ENCODE measurements around the gene EIF2B2.
"Not testable (repeated sequence)": the region's sequence is repeated elsewhere in the genome, so short reads cannot be mapped to it uniquely, and the experiment has no call there.

The EIF2B2 gene

DNA sequence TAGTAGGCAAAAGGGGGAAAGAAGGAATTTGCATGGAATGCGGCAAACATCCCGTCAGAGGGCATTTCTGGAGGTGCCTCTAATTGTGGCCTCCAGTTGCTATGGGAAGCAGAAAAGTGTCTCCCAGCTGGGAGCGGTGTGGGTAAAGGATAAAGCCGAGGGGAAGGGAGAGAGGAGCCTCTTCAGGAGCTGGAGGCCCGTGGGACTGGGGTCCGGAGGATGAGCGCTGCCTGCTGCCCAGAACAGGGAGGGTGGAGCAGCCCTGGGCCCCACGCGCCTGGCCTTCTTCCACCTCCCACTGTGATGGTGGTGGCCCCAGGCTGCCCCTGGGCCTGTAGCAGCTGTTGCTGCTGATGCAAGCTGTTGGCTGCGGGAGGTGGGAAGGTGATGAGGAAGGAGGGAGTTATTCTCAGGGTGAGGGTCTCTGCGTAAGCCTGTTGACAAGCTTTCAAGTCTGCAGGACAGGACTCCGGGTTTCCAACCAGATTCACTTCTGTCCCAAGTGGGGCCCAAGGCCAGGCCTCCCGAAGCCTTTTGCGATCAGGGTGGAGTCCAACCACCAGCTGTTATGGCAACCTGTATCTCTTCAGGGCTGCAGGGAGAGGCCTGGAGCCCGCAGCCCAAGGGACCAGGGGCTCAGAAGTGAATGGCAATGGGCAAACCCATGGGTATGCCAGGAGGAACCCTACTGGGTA, 28.2 kb upstream of the EIF2B2 start:
- DNase-seq (no peak), ATAC-seq (no peak)

DNA sequence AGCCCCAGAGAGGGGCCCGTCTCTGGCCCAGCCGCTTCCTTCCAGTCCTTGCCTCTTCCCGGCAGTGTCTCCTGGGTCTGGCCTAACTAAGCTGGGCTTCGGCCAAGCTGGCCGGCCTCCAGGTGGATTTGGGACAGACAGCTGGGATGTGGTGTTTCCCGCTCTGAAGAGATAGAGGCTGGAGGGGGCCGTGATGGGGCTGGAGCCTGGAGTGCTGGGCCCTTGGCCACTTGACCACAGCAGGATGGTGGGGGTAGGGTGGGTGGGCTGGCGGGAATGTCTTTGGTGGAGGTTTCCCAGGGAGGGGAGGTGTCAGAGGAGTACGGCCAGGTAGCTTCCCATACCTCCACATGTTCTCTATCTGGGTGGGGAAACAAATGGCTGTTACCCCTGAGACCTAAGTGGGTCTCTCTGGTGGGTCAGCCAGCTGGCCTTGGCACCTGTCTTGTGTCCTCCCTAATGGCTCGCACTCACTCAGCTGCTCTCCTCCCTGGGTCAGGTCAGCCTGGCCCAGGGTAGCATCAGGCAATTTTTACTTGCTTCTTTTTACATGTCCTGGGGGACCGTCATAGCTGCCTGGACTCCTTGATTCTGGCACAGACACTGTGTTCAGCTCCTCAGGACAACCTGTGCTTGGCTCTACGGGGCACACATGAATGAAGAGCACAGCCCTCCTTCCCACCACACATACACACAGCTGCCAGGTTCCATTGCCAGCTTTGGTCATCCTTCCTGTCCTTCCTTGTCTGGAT, 27.5 kb upstream of the EIF2B2 start:
- ATAC-seq (no peak), DNase-seq (no peak)

DNA sequence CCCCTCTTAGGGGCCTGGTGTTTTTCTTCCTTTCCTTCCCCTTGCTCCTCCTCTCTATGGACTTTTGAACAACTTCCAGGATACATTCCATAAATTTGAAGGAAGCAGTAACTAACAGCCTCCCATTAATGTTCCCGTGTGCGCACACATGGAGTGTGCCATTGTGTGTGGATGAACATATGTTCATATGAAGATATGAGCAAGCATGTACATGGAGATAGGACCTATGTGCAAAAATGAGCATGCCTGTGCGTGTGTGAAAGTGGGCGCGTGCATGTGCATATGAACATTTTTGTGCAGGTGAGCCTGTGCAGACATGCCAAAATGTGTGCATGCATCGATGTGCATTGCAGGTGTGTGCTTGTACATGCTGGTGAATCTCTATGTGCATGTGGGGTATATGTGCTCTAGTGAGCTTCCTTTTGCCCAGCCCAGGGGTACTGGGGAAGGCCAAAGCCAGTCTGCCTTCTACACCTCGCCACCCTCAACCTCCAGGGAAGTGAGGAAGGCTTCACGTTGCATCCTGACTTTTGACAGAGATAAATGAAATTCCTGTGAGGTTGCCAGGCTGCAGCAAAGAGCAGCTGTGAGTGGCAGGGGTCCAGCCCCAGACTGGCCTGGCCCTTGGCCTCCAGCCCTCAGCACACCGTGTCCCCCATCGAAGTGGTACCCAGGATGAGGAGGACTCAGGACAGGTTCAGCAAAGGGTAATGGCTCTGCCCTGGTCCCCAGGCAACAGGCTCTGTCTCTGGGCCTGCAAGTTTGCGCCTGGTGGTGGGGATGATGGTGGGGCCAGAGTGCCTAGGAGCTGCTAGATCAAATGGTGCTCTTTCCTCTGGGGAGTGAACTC, 26.2 kb upstream of the EIF2B2 start:
- no peak for DNase-seq
- no peak for ATAC-seq

DNA sequence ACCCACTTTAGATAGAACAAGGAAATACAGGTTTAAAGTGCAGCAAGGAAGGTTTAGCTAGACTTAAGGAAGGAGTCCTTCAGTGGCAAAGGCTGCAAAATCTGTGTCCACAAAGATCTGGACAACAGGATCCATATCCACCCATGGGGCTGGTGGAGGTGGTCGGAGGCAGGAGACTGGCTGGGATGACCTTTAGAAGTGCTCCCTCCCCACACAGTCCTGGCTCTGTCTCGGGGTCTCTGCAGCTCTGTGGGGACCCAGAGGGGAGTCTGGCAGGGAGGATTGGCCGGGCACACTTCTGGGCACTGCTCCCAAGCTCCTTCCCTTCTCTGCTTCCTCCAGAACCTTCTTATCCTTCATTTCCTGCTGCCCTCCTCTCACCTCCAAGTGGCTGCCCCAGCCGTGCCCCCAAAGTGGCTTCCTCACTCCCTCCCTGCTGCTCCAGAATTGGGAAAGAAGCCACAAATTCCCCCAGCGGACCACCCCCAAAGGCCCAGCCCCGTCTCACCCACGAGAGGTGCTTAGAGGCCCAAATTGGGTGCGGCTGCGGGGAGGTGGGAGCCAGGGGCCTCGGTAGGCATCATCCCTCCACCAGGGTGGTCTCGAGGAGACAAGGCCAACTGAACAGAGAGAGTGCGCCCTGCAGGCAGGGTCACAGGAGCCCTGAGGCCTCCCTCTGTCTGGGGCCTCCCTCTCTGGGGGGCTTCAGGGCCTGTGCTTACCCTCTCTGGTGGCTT, 25.4 kb upstream of the EIF2B2 start:
- no peak for ATAC-seq
- no peak for DNase-seq

DNA sequence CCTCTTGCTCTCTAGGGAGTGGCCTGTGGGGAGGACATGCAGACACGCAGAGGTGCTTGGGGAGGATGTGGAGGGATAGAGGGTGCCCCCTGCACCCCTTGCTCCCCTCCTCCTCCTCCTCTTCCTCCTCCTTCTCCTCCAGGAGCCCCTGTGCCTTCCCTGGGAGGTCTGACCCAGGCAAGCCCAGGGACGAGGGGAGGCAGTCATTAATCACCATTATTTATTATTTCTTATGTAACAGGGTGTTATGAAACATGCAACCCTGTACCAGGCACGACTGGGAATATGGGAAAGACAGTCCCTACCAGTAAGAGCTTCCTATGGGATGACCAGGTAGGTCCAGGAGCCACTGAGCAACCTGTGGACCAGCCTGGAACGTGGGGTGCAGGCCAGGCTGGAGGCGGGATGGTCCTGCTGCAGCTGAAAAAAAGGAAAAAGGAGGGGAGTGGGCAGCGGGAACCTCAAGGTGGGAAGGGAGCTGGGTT, 24.8 kb upstream of the EIF2B2 start:
- DNase-seq (no peak), ATAC-seq (no peak)

DNA sequence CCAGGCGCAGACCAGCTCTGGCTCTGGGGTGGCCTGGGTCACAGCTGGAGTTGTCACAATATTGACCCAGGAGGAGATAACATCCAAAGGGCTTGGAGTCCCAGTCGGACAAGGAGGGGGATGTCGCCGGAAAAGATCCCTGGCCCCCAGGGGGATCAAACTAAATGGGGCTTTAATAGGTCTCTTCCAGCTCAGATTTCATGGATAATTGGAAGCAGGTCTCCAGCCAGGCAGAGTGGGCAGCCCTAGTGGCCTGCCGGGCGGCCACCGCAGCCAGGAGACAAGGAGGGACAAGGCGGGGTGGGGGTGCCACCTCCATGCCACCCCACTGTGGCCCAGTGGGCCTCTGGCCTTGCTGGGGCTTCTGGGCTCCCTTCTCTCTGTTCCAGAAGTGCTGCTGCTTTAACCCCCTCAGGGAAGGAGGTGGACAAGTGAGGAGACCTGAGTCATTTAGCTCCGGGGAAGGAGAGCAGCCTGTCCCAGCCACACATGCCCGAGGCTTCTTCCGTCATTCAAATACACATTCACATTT, 24.2 kb upstream of the EIF2B2 start:
- DNase-seq (no peak), ATAC-seq (no peak)

DNA sequence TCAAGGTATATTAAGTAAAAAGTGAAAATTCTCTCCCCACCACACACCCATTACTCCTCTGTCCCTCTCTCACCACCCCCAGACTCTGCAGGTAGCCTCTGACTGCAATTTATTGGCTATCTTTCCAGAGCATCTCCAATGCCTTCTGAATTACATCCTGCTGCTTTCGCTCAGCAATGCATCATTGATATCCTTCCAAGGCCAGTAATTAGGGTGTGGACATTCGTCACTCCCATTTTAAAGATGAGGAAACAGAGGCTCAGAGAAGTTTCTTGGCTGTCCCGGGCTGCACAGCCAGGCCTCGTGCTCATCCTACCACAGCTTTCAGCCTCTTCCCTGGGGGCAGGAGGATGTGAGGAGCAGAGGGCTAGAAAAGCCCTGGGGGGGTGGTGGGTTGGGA, 23.7 kb upstream of the EIF2B2 start:
- DNase-seq = no peak
- ATAC-seq = no peak

DNA sequence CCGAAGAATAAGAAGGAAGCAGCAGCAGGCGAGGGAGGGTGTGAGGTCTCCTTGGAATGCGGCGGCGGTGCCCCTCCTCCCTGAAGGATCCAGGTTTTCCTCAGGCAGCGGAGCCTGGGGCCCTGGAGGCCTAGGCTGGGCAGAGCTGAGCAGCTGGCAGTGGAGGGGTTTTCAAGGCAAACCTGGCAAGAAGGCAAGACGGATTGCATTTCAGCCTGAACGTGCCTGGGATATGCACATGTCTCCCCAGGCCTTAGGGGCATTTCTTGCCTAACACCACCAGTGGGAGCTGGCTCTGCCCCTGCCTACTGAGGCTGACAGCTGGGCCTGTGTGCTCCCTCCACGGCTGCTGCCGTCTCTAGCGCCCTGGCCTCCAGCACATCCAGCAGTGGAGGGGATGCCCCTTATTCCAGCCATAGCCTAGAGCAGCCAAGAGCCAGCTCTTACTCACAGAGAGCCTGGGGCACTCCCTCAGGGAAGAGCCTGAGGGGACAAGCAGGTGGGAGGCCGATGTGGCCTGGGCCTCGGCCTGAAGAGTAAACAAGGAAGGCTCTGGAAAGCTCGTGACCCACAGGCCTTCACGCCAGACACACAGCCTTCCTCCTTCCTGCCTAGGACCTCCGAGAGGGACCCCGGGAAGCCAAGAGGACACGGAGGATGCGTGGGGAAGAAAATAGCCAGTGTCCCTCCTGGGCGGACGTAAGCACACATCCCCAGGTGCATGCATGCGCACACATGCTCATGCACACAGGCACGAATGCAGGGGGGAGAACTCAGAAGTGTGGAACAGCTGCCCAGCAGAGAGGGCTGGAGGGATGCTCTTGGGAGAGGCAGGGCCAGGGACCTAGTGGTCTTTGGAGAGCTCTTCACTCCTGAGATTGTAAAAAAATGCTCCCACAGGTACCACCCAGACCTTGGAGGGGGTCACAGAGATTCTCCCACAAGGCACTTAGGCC, 23.0 kb upstream of the EIF2B2 start:
- no peak for DNase-seq
- no peak for ATAC-seq

DNA sequence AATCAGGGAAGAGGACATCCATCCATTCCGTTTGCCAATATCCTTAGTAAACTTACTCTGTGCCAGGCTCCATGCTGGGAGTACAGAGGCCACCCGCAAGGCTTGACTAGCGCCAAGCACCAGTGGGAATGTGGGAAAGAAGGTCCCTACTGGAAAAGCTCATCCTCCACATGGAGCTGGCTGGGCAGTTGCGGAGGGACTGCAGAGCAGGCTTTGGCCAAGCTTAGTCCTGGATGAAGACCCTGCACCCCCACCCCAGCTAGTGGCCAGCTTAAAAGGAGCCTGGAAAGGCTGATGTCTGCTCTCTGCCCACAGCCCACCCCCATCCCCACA, 22.4 kb upstream of the EIF2B2 start:
- ATAC-seq = no peak
- no peak for DNase-seq

DNA sequence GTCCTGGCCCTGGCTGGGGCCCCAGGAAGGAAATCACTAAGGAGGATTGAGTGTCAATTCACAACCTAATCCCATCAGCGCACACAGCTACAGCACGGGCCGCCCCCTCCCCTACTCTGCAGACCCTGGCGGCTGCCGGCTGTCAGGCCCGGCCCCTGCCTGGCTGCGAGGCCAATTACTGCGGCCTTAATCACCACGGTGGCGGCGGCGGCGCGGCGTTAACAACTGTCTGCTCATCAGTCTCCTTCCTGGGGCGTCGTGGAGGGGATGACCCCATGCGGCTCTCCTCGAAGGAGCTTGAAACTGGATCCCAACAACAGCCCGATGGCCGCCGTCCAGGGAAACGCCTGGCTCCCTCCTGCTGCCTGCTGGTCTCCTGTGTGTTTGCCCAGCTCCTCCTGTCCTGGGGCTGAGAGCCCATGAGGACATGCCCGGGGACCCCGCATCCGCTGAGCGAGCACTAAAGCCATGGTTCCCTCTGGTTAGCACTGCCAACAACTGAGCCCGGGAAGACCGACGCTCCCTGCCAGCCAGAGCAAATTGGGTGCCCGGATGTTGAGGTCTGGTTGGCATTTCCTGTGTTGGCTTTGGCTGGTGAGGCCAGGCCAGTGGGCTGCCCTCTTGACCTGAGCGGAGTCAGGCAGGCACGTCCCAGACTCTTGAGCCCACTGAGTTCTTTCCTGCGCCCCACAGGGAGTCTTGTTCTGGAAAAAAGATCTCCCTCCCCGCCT, 21.8 kb upstream of the EIF2B2 start:
- ATAC-seq = no peak
- DNase-seq = no peak

DNA sequence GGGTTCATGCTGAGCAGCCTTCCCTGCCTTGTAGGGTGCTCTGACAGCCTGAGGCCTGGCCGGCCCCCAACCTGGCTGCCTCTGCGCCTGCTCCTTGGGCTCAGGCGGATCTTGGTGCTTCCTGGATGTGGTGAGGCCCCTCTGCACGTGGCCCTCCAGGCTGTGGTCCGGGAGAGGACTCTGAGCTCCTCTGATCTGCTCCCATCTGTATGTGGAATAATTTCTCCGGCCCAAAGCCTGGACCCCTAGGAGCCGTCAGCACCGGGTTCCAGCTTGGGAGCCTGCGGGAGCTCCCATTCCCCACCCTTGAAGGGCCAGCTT, 21.3 kb upstream of the EIF2B2 start:
- DNase-seq = no peak
- ATAC-seq = no peak

DNA sequence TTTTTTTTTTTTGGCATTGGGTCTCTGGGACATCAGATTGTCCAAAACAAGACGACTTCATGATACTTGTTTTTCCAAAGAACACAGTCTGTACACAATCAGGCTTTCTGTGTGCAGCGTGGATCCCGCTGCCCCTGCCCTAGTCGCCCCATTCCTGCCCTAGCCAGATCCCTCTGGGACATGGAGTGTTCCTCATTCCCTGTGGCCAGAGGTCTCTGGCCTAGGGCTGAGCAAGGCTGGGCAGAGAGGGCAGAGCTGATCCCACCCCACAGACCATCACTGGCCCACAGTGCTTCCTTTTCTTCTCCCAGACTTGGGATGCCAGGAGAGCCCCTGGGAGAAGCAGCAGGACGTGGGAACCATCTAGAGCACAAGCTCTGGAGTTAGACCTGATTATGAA, 20.9 kb upstream of the EIF2B2 start:
- no peak for DNase-seq
- ATAC-seq = no peak

DNA sequence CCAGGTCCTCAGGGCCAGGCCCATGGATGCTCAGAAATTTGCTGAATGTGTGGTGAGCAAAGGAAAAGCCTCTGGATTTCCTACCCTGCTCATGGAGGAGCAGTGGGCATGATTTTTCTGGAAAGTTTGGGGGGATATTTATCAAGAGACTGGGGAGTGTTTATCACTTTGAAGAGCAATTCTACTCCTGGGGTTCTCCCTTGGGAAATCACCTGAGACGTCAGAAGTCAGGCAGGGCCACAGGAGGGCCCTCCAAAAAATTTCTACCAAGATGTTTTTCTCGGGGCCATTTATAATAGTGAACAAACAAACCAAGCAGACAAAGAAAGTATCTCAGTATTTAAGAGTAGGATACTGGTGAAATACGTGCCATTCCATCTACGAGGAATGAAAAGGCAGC, 20.1 kb upstream of the EIF2B2 start:
- DNase-seq (no peak), ATAC-seq (no peak)

DNA sequence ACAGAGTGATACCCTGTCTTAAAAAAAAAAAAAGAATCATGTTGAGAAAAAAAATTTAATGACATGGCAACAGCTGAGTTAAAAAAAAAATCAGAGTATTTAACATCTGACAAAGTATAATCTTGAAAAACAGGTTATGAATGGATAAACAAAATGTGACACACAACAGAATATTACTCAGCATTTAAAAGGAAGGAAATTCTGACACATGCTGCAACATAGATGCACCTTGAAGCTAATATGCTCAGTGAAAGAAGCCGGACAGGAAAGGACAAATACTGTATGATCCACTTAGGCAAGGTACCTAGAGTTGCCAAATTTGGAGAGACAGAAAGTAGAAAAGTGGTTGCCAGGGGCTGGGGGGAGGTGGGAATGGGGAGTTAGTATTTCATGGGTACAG, 19.4 kb upstream of the EIF2B2 start:
- ATAC-seq = no peak
- DNase-seq = no peak

DNA sequence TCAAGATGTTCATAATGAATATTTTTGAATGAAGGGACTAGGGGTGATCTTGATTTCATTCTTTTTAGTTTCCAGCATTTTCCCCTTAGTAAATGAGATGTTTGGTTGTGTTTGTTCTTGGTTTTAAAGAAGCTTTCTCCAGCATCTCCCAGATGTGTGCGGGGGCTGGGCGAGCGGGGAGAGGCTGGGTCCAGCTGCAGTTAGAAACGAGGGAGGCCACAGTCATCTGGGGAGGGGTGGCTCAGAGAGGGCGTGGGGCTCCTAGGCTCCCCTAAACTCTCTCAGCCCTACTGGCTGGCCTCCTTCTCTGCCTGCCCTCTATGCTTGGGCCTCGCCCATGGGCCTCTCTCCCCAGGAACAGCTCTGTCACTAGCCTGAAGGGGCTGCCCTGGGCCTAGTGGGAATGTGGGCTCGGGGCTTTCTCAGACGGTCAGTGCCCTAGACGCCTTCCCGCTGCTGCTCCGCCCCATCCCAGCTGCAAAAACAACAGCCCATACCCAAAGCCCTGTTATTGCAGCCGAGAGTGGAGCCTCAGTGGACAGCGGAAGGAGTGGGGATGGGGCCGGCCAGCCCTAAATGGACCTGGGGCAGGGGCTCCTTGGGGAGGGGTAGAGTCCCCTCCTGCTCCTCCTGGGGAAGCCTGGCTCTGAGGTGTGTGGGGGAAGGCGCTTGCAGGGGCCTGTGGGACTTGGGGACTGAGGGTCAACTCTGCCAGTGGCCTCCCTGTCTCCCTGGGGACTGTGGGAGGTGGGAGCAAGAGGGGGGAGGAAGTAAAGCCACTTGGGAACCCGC, 18.3 kb upstream of the EIF2B2 start:
- ATAC-seq = no peak

DNA sequence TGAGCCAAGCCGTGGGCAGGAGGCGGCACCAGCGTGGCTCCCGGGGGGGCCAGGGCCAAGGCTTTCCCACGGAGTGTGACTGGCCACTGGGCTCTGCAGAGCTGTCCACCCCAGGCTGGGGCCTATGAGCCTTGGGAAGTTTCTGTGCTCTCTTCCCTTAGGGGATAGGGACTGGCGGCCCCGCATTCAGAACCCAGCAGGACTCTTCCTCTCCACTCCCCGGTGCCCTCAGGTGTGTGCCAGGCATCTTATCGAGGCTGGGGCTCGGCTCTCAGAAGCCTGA, 17.8 kb upstream of the EIF2B2 start:
- DNase-seq (no peak), ATAC-seq (no peak)

More for the DNA sequence above, 18.3 kb upstream of the EIF2B2 start:
- DNase-seq = no peak

DNA sequence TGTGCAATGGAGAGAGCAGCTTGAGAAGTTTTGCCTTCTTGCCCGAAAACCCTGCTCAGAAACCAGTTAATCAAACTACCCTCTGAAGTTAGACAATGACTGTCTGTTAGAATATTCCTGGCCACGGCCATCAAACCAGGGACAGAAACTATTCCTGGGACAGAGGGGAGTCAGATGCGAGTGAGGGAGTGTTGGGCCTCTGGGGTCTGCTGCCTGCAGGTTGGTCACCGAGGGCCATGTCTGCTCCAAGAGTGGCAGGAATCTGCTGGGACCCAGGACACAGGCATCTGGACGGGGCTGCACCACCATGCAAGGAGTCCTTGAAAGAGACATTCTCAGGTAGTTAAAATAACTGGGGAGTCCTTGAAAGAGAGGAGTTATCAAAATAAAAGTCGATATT, 16.9 kb upstream of the EIF2B2 start:
- DNase-seq (no peak), ATAC-seq (no peak)

DNA sequence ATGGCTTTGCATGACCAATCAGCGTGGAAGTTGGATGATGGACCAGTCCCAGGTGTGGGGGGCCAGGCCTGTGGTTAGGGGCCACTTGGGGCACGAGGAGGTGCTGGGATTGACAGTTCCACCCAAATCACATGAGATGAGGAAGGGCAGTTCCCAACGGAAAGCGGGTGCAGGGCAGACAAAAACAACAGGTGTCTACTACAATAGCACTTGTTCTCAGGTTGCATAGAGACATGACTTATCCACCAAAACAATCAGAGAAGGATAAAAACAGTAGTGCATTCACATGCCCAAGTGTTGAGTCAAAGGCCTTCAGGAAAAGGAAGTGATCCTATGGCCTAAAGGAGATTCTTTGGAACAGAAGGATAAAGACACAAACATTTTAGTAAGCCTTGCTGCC, 14.6 kb upstream of the EIF2B2 start:
- ATAC-seq (no peak), DNase-seq (no peak)

DNA sequence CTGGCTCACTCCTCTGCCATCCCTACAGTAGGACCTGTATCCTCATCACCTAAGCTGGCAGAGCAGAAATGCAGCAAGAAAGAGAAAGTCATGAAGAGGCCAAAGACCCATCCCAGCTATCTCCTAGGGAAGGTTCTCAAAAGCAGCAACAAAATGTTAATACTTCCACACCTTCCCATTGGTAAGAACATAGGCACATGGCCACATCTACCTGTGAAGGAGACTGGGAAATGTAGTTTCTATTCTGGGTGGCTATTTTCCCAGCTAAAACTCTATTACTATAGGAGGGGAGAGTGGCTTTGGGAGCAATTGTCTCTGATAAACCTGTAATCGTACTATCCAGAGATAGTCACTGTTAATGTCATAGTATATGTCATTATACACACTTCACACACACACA, 13.7 kb upstream of the EIF2B2 start:
- ATAC-seq (no peak), DNase-seq (no peak)

DNA sequence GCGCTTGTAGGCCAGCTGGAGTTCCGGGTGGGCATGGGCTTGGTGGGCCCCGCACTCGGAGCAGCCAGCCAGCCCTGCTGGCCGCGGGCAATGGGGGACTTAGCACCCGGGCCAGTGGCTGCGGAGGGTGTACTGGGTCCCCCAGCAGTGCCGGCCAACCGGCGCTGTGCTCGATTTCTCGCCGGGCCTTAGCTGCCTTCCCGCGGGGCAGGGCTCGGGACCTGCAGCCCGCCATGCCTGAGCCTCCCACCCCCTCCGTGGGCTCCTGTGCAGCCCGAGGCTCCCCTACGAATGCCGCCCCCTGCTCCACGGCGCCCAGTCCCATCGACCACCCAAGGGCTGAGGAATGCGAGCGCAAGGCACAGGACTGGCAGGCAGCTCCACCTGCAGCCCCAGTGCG, 8.5 kb upstream of the EIF2B2 start:
- not testable (repeated sequence) for ATAC-seq, DNase-seq
